SK-N-SH treated with all-trans-retinoic acid at 6 μM for 48 hours (cell line): ENCODE data around the gene NEK3.

Experiments used
- ATAC-seq: fragments of 200-7000 bp; cut with Tn5 transposase; 3 replicates; pipeline ENCODE4 v1.9.1; 2020; ENCODE audit warnings: mild to moderate bottlenecking, moderate library complexity
- BACH2 ChIP-seq: fragments of 250-450 bp; sonication (Bioruptor Pico); IDR thresholded peaks from 2 replicates; pipeline ENCODE4 v1.9.0; 2021; ENCODE audit warnings: mild to moderate bottlenecking, borderline replicate concordance
- CREB5 ChIP-seq: fragments of 250-450 bp; sonication (Bioruptor Pico); IDR thresholded peaks from 2 replicates; pipeline ENCODE4 v1.5.1; 2020; ENCODE audit warnings: low read depth, mild to moderate bottlenecking, moderate library complexity
- CSDC2 ChIP-seq: fragments of 250-450 bp; sonication (Bioruptor Pico); IDR thresholded peaks from 2 replicates; pipeline ENCODE4 v1.5.0; 2020; ENCODE audit warnings: mild to moderate bottlenecking, moderate library complexity
- CSRNP3 ChIP-seq: fragments of 250-450 bp; sonication (Bioruptor Pico); IDR thresholded peaks from 2 replicates; pipeline ENCODE4 v1.5.1; 2021; ENCODE audit warnings: mild to moderate bottlenecking, moderate library complexity
- ESRRG ChIP-seq: fragments of 250-450 bp; sonication (Bioruptor Pico); IDR thresholded peaks from 2 replicates; pipeline ENCODE4 v1.6.1; 2021; ENCODE audit warnings: mild to moderate bottlenecking
- GLIS3 ChIP-seq: fragments of 250-450 bp; sonication (Bioruptor Pico); IDR thresholded peaks from 2 replicates; pipeline ENCODE4 v1.5.0; 2020; ENCODE audit warnings: mild to moderate bottlenecking, moderate library complexity
- ISL1 ChIP-seq: fragments of 250-450 bp; sonication (Bioruptor Pico); IDR thresholded peaks from 2 replicates; pipeline ENCODE4 v2.1.2; 2022; ENCODE audit warnings: mild to moderate bottlenecking, moderate library complexity
- OSR1 ChIP-seq: fragments of 250-450 bp; sonication (Bioruptor Pico); IDR thresholded peaks from 2 replicates; pipeline ENCODE4 v1.8.0; 2022; ENCODE audit warnings: moderate library complexity, mild to moderate bottlenecking, inconsistent platforms
- PATZ1 ChIP-seq: fragments of 250-450 bp; sonication (Bioruptor Pico); IDR thresholded peaks from 2 replicates; pipeline ENCODE4 v1.8.0; 2020; ENCODE audit warnings: mild to moderate bottlenecking, moderate library complexity, borderline replicate concordance
- POU6F1 ChIP-seq: fragments of 250-450 bp; sonication (Bioruptor Pico); IDR thresholded peaks from 2 replicates; pipeline ENCODE4 v1.8.0; 2021; ENCODE audit warnings: low read depth, mild to moderate bottlenecking, moderate library complexity, borderline replicate concordance
- PPARA ChIP-seq: fragments of 250-450 bp; sonication (Bioruptor Pico); IDR thresholded peaks from 2 replicates; pipeline ENCODE4 v1.5.0; 2020; ENCODE audit warnings: mild to moderate bottlenecking, borderline replicate concordance
- SNAI2 ChIP-seq: fragments of 250-450 bp; sonication (Bioruptor Pico); IDR thresholded peaks from 2 replicates; pipeline ENCODE4 v1.5.0; 2020; ENCODE audit warnings: mild to moderate bottlenecking, moderate library complexity
- TCF4 ChIP-seq: fragments of 250-450 bp; sonication (Bioruptor Pico); IDR thresholded peaks from 2 replicates; pipeline ENCODE4 v1.8.0; 2021; ENCODE audit warnings: mild to moderate bottlenecking, moderate library complexity, borderline replicate concordance
- TOX ChIP-seq: fragments of 250-450 bp; sonication (Bioruptor Pico); IDR thresholded peaks from 2 replicates; pipeline ENCODE4 v1.8.0; 2021; ENCODE audit warnings: mild to moderate bottlenecking, moderate library complexity, borderline replicate concordance
- TSHZ2 ChIP-seq: fragments of 250-450 bp; sonication (Bioruptor Pico); IDR thresholded peaks from 2 replicates; pipeline ENCODE4 v1.5.0; 2020; ENCODE audit warnings: mild to moderate bottlenecking, moderate library complexity
- ZC3H10 ChIP-seq: fragments of 250-450 bp; sonication (Bioruptor Pico); IDR thresholded peaks from 2 replicates; pipeline ENCODE4 v1.5.1; 2021; ENCODE audit warnings: mild to moderate bottlenecking, moderate library complexity
- ZFP3 ChIP-seq: fragments of 250-450 bp; sonication (Bioruptor Pico); IDR thresholded peaks from 2 replicates; pipeline ENCODE4 v1.5.0; 2020; ENCODE audit warnings: mild to moderate bottlenecking, moderate library complexity
- ZFP30 ChIP-seq: fragments of 450-650 bp; formaldehyde crosslinking; IDR thresholded peaks from 2 replicates; pipeline ENCODE4 v1.5.0; 2022; ENCODE audit warnings: mild to moderate bottlenecking, moderate library complexity
- ZNF70 ChIP-seq: fragments of 450-650 bp; formaldehyde crosslinking; IDR thresholded peaks from 2 replicates; pipeline ENCODE4 v1.5.0; 2020; ENCODE audit warnings: mild to moderate bottlenecking, moderate library complexity
- ZNF8 ChIP-seq: fragments of 450-650 bp; formaldehyde crosslinking; IDR thresholded peaks from 2 replicates; pipeline ENCODE4 v1.5.0; 2020; ENCODE audit warnings: mild to moderate bottlenecking, moderate library complexity

Gene NEK3

GRCh38 chr13:52105841-52106240 lies 53.6 kb downstream of the NEK3 start:
- TF ChIP-seq ZNF8 (CRISPR knock-in tag) (no peak), GLIS3 (no peak), TSHZ2 (CRISPR knock-in tag) (no peak), OSR1 (CRISPR knock-in tag) (no peak), PPARA (no peak), ESRRG (CRISPR knock-in tag) (no peak), TCF4 (no peak), POU6F1 (no peak), SNAI2 (CRISPR knock-in tag) (no peak), TOX (CRISPR knock-in tag) (no peak), ZC3H10 (no peak)
- no peak for ATAC-seq

- ATAC-seq = no peak
- TF ChIP-seq PPARA = no peak
- no peak for TF ChIP-seq ZFP30 (CRISPR knock-in tag)
- no peak for TF ChIP-seq POU6F1
- no peak for TF ChIP-seq GLIS3
- no peak for TF ChIP-seq TSHZ2 (CRISPR knock-in tag)
- no peak for TF ChIP-seq TOX (CRISPR knock-in tag)
- TF ChIP-seq BACH2 = no peak
- TF ChIP-seq CREB5 (CRISPR knock-in tag) = no peak
- TF ChIP-seq ZNF8 (CRISPR knock-in tag) = no peak
- no peak for TF ChIP-seq TCF4
- no peak for TF ChIP-seq CSDC2 (CRISPR knock-in tag)
- TF ChIP-seq OSR1 (CRISPR knock-in tag) = no peak
- TF ChIP-seq PATZ1 (CRISPR knock-in tag) = no peak
- no peak for TF ChIP-seq ZC3H10
- TF ChIP-seq ISL1 (CRISPR knock-in tag) = no peak
- no peak for TF ChIP-seq CSRNP3
- no peak for TF ChIP-seq ZNF70 (CRISPR knock-in tag)
- no peak for TF ChIP-seq SNAI2 (CRISPR knock-in tag)
- no peak for TF ChIP-seq ZFP3 (CRISPR knock-in tag)
Observed at GRCh38 chr13:52104624-52105023, 54.8 kb downstream of the NEK3 start.
